AML-193 (cell line): ENCODE data around the gene ST8SIA5.

Experiments used
- DNase-seq, 2 experiments: peaks; one replicate each; lab custom pipeline; 2025; lab: John Stamatoyannopoulos, UW

Gene ST8SIA5

GRCh38 chr18:46629361-46629760 is 127.5 kb downstream of the ST8SIA5 start:
- DNase-seq = no peak

- no peak for DNase-seq
Observed at GRCh38 chr18:46628206-46628605, 128.6 kb downstream of the ST8SIA5 start.

GRCh38 chr18:46627136-46627535 is 129.7 kb downstream of the ST8SIA5 start:
- no peak for DNase-seq

DNA sequence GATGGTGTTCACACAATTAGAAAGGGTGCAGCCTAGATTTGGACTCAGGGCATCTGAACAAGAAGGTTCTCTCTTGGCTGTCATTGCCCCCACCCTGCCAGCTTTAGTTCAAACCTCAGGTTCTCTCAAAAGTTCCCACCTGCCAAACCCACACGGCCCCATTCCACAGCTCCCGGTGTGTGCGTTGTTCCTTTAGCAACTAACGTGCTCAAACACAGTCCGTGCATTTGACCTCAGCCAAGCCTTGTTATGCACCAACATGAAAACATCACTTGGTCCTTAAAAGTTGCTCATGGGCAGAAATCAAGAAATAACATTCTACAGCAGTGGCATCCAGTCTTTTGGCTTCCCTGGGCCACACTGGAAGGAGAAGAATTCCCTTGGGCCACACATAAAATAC is 131.8 kb downstream of the ST8SIA5 start:
- DNase-seq = no peak

DNA sequence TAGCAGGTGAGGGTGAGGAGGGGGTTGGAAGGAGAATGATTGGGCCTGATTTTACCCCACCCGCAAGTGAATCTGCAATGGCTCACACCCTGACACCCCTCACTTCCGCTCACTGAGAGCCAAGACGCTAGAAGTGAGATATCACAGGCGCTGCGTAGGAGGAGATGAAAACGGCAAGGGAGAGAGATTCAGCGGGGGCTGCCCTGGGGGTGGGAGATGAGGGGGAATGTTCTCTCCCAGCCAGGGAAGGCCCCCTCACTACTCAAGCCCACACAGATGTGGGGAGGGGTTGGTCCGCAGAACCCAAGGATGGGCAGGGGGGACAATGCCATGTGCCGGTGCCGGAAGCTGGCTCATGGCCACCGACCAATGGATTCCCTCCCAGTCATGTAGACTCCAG is 132.7 kb downstream of the ST8SIA5 start:
- DNase-seq = no peak

- DNase-seq = peak; percentile 6 to 11
Observed at GRCh38 chr18:46623541-46623940, 133.3 kb downstream of the ST8SIA5 start.

GRCh38 chr18:46622999-46623398 is 133.9 kb downstream of the ST8SIA5 start:
- DNase-seq = peak; percentile 48 to 49

DNA sequence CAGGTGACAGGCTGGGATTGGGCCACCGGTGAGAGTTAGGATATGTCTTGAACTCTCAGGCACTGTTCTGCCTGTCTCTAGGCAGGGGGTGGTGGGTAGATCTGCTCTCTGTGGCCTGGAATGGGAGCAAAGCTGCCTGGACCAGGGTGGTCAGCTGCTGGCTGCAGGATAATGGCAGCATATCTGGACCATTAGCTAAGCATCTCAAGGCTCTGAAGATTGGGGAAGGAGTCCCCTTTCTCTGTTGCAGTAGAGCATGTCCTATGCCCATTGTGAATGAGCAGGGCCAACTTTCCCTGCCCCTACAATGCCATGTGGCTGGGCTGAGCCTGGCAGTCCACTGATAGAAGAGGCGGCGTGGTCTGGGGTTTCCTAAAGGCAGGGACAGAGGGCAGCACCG is 134.4 kb downstream of the ST8SIA5 start:
- DNase-seq = no peak

DNA sequence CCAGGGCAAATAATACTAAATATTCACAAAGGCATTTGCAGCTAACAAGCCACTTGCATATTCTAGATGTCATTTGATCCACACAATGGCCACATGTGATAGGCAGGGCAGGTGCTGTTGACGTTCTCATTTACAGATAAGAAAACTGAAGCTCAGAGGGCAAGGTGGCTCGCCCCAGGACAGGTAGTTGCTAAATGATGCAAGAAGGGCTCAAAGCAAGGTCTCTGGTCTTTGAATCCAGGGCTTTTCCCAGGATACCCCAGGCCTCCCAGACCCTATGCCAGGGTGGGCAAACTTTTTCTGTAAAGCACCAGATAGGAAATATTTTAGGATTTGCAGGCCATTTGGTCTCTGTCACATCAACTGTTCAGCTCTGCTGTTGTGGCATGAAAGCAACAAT is 135.0 kb downstream of the ST8SIA5 start:
- DNase-seq = no peak

DNA sequence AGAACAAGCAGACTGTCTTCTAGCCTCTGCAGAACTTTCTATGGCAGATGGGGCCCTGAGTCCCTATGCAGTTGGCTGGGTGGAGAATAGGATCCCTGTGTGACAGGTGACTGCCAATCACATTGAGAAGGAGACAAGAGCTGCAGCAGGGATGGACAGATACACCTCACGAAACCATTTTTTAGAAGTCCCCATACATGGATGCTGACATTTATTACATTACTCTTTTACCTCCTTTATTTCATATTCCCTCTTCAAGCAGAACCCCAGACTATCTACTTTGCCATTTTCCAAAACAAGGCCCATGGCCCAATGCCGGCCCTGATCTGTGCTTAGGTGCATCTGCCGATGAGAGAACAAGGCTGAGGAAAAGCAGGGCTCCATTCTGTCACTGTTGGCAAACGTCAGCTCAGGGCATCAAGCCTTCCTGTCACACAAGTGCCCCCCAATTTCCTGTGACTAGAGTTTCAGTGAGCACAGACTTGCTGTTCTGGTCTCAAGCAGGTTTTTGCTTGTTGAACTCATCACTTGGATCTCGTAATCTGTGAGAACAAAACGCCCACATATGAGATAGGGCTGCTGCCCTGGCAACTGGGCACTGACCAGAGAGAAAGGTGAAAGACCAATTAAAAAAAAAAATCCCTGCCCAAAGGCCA is 135.6 kb downstream of the ST8SIA5 start:
- DNase-seq = no peak

GRCh38 chr18:46619559-46619958 is 137.3 kb downstream of the ST8SIA5 start:
- no peak for DNase-seq
